T-helper 1 cell (primary cell): ENCODE results near the gene JOSD1.

Experiments
- DNase-seq, 5 donors: peaks; one replicate each; pipeline ENCODE4 v3.0.0-alpha.2; 2012 to 2020

Gene JOSD1

DNA sequence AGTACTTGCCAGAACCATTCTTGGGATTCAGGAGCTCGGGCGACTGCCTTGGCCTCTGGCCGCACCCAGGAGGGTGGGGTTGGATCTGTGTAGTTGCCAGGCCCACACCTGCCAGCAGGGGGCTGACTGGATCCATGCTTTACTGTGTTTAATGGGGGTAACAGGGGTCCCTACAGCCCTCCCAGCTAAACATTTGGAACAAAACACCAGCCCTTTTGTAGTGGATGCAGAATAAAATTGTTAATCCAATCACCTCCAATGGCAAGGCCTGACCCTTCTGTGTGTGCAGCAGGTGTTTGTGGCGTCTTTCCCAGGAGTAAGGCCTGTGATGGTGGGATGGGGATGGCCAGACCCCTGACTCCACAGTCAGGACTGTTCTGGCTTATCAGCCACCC, 32.6 kb upstream of the JOSD1 start:
- DNase-seq: peak in 1 of 5 donors; percentile 40

DNA sequence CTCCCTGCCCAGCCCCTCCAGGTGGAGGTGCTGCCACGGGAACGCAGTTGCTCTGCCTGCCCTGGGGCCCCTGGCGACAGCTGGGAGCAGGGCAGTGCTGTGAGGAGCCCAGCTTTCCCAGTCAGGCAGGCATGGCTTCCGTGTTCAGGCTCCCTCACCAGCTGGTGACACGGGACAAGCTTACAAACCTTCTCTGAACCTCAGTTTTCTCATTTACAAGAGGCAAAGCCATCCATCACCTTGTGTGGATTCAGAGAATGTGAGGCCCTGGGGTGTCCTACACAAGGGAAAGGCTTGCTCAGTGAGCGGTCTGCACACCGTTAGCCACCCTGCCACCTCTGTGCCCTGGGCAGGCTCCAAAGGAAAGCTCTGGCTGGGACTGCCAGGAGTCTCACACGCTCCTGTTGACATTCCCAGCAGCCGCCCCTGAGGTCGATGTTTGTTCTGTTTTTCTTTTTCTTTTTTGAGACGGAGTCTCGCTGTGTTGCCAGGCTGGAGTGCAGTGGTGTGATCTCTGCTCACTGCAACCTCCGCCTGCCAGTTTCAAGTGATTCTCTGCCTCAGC, 31.6 kb upstream of the JOSD1 start:
- no peak for DNase-seq

DNA sequence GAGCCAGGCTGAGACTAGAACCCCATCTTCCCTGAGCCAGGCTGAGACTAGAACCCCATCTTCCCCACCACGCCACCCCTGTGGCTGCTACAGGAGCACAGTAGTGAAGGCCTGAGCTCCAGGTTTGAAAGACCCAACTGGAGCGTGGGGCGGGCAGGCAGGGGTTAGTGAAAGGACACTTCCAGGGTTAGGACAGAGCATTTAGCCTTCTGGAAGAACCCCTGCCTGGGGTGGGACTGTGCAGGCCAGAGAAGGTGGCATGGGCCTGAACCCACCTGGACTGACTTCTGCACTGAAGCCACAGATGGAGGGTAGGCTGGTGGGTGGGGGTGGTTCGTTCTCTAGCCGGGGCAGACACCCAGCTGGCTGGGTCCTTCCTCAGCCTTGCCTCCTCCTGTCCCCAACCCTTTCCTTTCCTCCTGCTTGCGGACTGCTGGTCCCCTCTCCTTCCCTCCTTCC, 31.0 kb upstream of the JOSD1 start:
- no peak for DNase-seq

DNA sequence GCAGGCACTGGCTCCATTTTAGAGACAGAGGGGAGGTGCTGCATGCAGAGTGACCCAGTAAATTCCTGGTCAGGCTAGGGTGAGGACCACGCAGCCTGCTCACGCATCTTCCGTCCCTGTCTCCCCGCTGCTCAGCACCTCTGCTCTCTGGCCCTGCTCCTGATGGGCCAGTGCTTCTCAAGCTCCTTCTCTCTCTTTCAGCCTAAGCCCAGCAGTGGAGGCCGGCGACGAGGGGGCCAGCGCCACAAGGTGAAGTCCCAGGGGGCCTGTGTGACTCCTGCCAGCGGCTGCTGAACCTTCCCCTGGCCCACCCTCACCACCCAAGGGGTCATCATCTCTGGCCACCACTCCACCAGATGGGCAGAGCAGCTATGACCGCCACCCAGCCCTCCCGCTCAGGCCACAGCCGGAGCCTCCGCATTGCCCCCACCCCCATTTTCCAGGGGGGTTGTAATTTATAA, 29.7 kb upstream of the JOSD1 start:
- no peak for DNase-seq

DNA sequence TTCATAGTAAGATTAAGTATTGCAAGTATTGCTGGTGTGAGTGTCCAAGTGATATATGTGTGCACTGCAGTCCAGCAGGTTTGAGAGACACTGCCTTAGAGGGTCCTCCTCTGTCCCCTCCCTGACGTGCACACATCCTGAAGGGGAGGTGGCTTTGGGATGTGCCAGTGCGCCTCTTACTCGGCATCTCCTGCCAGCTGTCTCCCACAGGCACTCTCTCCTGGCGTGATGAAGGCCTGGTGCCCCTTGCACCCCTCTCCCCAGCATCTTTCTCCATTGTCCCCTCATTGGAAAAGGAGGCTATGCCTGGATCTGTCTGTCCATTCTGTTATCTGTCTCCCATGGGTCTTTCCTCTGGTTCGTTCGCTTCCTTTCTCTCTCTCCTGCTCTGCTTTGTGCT, 29.2 kb upstream of the JOSD1 start:
- DNase-seq: no peak

DNA sequence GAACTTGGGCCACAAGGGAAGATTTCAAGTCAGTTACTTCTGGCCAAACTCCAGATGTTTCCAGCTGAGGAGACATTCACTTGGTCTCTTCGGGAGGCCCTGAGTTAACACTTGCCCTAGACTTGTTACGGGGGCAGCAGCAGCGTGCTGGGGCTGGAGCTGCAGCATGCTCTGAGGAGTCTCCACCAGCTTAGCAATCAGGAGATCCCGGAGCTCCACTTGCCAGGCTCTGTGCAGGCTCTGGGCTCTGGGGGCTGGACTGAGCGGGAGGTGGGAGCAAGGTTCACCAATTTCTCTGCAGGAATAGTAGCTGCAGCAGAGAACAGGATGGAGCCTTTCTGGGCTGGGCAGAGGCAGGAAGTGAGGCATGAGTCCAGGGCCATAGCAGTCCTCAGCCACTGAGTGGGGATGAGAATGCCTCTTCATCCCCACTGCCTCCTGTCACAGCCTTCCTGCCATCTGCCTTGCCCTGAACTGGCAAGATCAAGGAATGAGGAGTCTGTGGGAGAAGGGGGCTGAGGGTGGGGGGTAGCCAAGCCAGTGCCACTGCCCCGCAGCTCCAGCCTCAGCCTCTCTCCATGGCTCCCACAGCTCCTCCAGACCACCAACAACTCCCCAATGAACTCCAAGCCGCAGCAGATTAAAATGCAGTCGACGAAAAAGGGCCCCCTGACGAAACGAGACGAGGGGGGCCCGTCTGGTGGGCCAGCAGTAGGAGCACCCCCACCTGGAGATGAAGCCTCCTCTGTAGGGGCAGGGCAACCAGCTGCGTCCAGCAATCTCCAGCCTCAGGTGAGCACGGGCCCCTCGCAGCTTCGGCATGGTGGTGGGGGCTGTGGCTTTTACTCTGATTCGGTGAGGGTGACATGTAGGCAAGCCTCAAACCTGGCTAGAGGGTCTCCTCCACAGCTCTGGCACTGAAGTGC, 28.4 kb upstream of the JOSD1 start:
- no peak for DNase-seq

DNA sequence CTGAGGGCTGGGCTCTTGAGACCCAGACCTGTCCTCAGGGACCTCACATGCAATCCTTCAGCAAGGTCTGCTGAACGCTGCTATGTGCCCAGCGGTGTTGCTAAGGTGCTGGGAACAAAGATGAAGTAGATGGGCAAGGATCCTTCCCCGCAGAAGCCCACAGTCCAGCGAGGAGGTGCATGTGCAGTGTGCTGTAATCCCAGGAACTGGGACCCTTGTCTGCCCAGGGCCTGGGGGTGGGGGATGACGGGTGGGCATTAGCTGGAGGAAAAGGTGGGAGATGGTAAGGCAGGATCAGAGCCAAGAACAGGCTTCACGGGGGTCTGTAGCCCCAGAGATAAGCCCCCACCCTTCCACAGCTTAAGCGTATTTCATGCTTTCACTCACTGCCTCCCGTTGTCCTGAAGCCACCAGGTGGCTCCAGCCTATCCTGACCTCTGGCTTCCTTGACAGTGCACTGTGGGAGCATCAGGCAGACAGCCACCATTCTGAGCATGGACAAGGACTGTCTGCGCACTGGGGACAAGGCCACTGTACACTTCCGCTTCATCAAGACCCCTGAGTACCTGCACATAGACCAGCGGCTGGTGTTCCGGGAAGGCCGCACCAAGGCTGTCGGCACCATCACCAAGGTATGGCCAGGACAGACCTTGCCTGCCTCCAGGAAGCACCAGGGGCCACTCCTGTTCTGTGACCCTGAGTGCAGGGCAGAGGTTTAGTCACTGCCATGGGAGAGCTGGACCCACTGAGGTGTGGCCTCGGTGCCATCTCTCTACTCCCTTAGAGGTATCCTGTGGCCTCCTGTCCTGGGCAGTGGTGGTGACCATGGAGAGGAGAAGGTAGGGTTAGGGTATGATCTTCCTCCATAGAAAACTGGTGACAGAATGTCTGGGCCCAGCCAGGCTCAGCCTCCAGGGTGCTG, 27.0 kb upstream of the JOSD1 start:
- DNase-seq: no peak

DNA sequence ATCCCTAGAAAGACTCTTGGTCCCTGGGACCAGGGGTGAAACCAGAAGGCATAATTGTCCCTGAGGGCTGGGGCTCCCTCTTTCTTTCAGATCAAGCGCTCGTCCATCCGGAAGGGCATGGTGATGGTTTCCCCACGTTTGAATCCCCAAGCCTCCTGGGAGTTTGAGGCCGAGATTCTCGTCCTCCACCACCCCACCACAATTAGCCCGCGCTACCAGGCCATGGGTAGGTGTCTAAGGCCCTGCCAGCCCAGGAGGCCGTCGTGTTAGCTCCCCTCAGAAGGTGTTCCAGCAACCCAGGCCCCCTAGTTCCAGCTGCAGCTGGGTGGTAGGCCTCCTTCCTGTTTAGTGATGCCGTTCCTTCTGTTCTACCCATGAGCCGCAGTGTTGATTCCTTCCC, 26.4 kb upstream of the JOSD1 start:
- no peak for DNase-seq

DNA sequence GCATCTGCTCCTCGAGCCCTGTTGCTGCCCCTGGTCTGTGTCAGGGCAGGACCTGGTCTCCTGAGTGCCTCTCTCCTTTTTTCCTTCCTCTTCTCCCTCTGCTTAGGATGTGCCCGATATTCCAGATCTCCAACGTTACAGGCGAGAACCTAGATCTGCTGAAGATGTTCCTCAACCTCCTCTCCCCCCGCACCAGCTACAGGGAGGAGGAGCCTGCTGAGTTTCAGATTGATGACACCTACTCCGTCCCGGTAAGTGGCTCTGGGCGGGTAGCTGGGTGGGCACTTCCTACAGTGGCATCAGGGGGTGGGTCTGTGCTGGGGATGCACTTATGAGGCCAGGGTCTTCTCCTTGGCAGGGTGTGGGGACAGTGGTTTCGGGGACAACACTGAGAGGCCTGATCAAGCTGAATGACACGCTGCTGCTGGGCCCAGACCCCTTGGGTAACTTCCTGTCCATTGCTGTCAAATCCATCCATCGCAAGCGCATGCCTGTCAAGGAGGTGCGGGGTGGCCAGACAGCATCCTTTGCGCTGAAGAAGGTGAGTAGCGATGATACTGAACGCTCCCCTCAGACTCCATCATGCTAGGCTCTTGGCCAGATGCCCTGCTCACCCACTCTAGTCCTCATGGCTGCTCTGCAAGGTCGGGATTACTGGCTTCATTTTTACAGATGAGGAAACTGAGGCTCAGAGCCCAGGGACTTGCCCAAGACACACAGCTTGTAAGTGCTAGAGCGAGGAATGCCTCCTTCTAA, 25.3 kb upstream of the JOSD1 start:
- DNase-seq: no peak

DNA sequence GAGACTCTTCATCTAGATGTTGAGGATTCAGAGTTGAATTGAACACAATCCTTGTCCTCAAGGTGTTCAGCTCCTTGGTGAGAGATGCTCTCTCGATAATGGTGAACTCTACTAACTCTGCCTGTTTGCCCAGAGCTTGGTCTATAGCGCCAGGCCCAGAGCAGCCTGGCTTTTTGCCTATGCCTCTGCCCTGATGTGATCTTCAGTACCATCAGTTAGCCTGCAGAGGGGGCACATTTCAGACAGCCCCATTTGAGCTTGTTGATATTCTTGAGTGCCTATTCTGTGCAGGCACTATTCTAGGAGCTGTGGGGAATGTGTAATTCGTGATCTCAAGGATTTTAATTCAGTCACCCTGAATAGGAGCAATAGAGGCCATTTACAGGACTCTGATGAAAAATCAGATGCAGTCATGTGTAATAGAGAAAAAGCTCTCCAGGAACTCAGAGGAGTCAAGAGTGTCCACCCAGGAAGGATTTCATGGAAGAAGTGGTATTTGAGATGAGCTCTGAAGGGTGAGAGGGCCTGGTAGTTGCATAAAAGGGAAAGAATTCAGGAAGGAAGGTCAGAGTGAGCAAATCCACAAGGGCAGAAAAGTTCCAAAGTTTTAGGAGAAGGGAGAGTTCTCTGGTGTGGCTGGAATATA, 24.3 kb upstream of the JOSD1 start:
- DNase-seq: peak in 2 of 5 donors; percentile 25 to 42

DNA sequence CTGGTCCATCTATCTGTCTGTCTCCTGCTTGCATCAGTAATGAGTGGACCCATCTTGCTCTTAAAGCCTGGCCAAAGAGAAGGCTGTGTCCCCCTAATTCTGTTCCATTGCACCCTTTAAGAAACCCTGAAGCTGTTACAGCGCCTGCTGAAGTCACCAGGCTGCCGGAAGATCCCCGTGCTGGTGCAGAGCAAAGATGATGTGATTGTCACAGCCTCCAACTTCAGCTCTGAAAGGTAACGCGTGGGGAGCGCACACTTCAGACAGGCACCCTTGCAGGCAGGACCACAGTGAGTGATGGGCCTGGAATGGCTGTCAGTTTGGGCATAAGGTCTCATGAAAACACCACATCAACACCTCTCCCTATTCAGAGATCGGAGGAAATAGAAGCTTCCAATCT, 23.4 kb upstream of the JOSD1 start:
- no peak for DNase-seq

DNA sequence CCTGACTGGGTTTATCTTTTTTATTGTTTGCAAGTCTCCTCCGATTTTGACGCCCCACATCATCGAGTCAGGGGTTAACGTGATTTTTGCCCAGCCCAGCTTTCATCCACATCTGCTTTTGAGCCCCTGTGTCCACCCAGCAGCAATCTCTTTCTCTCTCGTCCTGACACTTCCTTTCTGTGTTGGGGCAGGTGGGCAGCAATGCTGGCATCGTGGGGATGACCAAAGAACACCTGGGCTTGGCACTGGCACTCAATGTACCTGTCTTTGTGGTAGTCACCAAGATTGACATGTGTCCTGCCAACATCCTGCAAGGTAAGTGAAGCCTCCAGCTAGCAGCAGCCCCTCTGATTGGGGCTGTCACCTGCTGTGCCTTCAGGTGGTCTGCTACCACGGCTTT, 20.8 kb upstream of the JOSD1 start:
- no peak for DNase-seq

DNA sequence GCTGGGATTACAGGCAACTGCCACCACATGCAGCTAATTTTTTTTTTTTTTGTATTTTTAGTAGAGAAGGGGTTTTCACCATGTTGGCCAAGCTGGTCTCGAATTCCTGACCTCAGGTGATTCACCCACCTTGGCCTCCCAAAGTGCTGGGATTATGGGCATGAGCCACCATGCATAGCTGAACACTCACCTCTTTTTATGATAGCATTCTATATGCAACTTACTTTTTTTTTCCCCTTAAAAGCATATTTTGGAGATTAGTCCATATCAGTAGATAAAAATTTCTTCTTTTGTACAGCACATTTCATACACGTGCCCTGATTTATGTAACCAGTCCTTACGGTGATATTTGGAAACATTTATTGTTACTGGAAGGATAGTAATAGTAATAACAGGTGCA, 19.6 kb upstream of the JOSD1 start:
- DNase-seq: no peak

DNA sequence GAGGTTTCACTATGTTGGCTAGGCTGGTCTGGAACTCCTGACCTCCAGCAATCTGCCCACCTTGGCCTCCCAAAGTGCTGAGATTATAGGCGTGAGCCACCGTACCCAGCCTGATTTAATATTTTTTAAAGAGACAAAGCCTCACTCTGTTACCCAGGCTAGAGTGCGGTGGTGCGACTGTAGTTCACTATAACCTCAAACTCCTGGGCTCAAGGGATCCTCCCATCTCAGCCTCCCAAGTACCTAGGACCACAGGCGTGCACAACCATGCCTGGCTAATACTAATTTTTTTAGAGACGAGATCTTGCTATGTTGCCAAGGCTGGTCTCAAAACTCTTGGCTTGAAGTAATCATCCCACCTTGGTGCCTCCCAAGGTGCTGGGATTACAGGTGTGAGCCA, 18.5 kb upstream of the JOSD1 start:
- DNase-seq: no peak

DNA sequence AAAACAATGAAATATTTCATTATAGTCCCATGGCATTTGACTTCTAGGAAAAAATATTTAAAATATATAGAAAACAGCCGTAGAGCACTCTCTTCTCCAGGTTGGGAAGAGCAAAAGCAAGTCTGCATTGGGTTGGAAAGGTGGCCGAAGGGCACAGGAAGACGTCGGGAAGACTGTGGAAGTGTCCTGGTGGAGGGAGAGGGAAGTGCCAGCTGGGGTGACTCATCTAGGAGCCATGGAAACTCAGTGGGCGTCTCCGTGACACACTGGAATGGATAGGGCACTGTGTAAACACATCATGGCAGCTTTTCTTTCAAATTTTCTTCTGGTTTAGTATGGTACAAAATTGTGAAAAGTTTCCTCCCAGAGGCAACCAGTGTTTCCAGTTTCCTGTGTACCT, 17.7 kb upstream of the JOSD1 start:
- no peak for DNase-seq

DNA sequence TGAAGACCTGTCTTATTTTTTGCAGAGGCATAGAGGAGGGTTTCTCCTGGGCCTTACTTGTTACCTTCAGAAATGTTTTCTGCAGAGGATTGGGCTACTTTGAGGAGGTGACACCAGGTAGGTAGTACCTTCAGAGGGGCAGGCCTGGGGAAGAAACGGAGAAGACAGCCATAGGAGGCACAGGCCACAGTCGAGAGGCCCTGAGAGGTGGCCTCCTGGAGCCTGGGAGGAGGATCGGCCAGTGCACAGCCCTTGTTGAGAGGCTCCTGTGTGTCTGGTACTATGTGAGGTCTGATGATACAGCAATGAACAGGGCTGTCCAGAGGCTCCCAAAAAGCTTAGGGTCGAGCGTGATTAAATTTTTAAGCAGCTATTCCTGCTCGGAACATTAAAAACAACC, 16.5 kb upstream of the JOSD1 start:
- no peak for DNase-seq

DNA sequence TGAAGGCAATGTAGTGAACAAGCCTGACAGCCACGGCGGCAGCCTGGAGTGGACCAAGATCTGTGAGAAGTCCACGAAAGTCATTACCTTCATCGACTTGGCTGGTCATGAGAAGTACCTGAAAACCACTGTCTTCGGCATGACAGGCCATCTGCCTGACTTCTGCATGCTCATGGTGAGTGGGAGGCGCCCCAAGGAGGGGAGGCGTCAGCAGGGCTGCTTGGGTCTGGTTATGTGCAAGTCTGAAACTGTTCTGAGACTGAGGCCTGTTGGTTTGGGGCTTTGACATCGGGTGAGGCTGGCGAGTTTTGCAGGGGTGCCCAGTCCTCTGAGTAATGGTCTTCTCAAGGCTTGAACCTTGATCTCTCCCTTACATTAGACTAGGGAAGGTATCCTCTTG, 16.1 kb upstream of the JOSD1 start:
- DNase-seq: no peak

DNA sequence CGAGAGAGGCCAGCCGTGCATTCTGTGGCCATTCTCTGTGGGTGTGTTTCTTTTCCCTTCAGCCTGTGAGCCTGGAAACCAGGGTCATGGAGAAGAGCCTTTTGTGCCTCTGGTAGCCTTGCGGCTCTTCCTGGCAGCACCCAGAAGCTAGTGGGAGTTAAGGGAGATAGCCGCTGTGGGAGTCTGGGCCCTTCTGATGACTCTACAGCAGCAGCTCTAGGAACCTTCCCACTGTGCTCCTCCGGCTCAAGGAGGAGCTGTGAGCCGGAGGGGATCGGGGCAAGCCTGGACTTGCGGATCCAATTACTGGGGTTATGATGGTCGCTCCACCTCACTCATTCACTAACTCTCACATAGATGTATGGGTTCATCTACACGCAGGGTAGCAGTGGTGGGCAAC, 15.5 kb upstream of the JOSD1 start:
- DNase-seq: no peak

DNA sequence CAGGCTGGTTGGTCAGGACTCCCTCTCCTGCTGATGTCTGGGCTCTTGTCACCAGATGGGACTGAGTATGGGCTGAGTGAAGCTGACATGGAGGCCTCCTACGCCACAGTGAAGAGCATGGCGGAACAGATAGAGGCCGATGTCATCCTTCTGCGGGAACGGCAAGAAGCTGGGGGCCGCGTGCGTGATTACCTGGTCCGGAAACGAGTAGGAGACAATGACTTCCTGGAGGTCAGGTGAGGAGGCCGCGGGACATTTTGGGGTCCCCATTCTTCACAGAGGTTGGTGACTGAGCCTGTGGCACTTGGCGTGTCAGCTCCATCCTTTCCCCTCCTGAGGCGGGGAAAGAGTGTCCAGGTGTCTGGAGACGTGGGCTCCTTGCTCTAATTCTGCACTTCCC, 15.1 kb upstream of the JOSD1 start:
- DNase-seq: no peak

DNA sequence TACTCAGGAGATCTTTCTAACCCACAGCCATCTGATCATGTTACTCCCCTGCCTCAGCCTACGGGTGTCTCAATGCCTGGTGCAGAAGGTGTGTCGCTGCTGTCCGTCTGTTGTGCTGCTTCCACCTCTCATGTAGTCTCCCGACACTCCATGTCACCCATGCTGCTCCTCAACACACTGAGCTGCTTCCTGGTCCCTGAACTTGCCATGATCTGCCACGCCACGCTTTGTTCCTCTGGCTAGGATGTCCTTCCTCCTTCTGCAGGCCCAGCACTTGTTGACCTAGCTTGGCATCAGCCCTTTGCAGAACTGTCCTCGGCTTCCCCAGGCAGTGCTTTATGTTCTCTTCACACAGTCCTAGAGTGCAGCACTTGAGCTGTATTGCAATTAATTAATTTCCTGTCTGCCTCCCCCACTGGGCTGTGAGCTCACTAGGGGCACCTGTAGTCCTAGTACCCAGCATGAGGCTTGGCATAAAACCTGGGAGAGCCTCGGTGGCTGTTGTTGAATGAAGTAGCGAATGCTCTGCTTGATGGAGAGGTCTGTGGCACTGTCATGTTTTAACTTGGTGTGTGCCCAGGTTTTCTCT, 14.5 kb upstream of the JOSD1 start:
- no peak for DNase-seq

DNA sequence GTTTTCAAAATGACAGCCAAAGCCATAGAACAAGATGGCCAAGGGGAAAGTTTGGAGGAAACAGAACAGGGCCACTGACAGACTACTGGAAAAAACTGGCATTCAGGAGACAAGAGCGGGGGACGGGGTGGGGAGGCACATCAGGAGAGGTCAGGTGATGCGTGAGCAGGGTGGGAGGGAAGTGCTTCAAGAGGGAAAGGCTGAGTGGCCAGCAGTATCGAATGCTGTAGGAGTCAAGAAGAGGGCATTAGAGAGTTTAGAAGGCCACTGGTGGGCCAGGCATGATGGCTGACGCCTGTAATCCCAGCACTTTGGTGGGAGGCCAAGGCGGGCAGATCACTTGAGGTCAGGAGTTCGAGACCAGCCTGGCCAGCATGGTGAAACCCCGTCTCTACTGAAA, 13.2 kb upstream of the JOSD1 start:
- no peak for DNase-seq
